HepG2 (cell line): ENCODE data around the gene ARHGAP19. TPM values are rescaled to one million over a fixed set of nuclear protein-coding genes. Genes with fewer than 3 reads are reported as not detected.
A peak's percentile ranks its signal among the peaks of the same experiment; 100 is the strongest.

Experiments
- EZH2 ChIP-seq: conservative IDR thresholded peaks from 2 replicates; pipeline ENCODE4 v1.6.1; 2012; ENCODE audit warnings: mild to moderate bottlenecking, low read depth, low read length, moderate library complexity
- HBP1 ChIP-seq: IDR thresholded peaks from 2 replicates; pipeline ENCODE4 v1.6.1; 2016; ENCODE audit warnings: low read depth, control low read depth
- KDM5A ChIP-seq: fragments of 200-600 bp; sonication (generic); IDR thresholded peaks from 2 replicates; pipeline ENCODE4 v1.7.0; 2018; ENCODE audit warnings: antibody characterized with exemption, mild to moderate bottlenecking, low read length, borderline replicate concordance
- MXI1 ChIP-seq: IDR thresholded peaks from 3 replicates; pipeline ENCODE4 v1.6.1; 2012; ENCODE audit warnings: low read depth, low read length, inconsistent platforms, borderline replicate concordance
- SATB2 ChIP-seq: sonication (generic); formaldehyde crosslinking; IDR thresholded peaks from 2 replicates; pipeline ENCODE4 v1.5.0; 2020; ENCODE audit warnings: missing genetic modification reagents
- TFE3 ChIP-seq: IDR thresholded peaks from 2 replicates; pipeline ENCODE4 v1.6.1; 2016
- ZMYM2 ChIP-seq: sonication (generic); formaldehyde crosslinking; IDR thresholded peaks from 2 replicates; pipeline ENCODE4 v1.8.0; 2022; ENCODE audit warnings: mild to moderate bottlenecking, missing genetic modification reagents
- ZNF121 ChIP-seq: sonication (generic); formaldehyde crosslinking; IDR thresholded peaks from 2 replicates; pipeline ENCODE4 v1.5.0; 2020; ENCODE audit warnings: mild to moderate bottlenecking, missing genetic modification reagents
- ZNF788 ChIP-seq: sonication (generic); formaldehyde crosslinking; IDR thresholded peaks from 2 replicates; pipeline ENCODE4 v1.5.0; 2020; ENCODE audit warnings: mild to moderate bottlenecking, missing genetic modification reagents, borderline replicate concordance
- ZNF839 ChIP-seq: sonication (generic); formaldehyde crosslinking; IDR thresholded peaks from 2 replicates; pipeline ENCODE4 v1.4.0; 2020; ENCODE audit warnings: missing genetic modification reagents, mild to moderate bottlenecking, borderline replicate concordance
- polyA plus RNA-seq, 8 experiments: library from polyadenylated mRNA; depleted of rRNA in 3 of 8; stranded (reverse) in 7 of 8; unstranded in 1 of 8; fragments of >200 nt; fragmentation: Illumina TruSeq in 4 of 8; extraction: Trizol in 4 of 8; gene quantifications; 2 replicates each; pipeline versions ENCODE4 v1.2.1 to v1.2.3, GENCODE V29; 2011 to 2016; ENCODE audit warnings: low read depth in 4 of 8, missing spikeins in 1 of 8, mixed read lengths in 1 of 8; ENCODE audit not compliant: insufficient read depth in 1 of 8
- total RNA-seq, 5 experiments: library from RNA; depleted of rRNA; stranded (reverse); fragments of >200 nt; fragmentation: Illumina TruSeq; extraction: Trizol; gene quantifications; 2 replicates each; pipeline ENCODE4 v1.2.3, GENCODE V29; 2016; ENCODE audit warnings: low read depth in 1 of 5
- TF ChIP-seq, protein P1 (sequence below): sonication (generic); formaldehyde crosslinking; IDR thresholded peaks from 2 replicates; pipeline ENCODE4 v1.4.0; 2020; ENCODE audit warnings: mild to moderate bottlenecking, missing genetic modification reagents
- TF ChIP-seq, protein P2 (sequence below): sonication (generic); formaldehyde crosslinking; IDR thresholded peaks from 2 replicates; pipeline ENCODE4 v1.4.0; 2020; ENCODE audit warnings: missing genetic modification reagents, borderline replicate concordance

ARHGAP19 gene
- total and polyA plus RNA-seq, 2 of the 13 experiments (the other 11 are each of a cell fraction or from before 2014, with no cell fraction given) = 7.6 to 10.0 TPM

GRCh38 chr10:97328646-97329453 lies 36.4 kb upstream of the ARHGAP19 start (continued):
- TF ChIP-seq, protein P1, sequence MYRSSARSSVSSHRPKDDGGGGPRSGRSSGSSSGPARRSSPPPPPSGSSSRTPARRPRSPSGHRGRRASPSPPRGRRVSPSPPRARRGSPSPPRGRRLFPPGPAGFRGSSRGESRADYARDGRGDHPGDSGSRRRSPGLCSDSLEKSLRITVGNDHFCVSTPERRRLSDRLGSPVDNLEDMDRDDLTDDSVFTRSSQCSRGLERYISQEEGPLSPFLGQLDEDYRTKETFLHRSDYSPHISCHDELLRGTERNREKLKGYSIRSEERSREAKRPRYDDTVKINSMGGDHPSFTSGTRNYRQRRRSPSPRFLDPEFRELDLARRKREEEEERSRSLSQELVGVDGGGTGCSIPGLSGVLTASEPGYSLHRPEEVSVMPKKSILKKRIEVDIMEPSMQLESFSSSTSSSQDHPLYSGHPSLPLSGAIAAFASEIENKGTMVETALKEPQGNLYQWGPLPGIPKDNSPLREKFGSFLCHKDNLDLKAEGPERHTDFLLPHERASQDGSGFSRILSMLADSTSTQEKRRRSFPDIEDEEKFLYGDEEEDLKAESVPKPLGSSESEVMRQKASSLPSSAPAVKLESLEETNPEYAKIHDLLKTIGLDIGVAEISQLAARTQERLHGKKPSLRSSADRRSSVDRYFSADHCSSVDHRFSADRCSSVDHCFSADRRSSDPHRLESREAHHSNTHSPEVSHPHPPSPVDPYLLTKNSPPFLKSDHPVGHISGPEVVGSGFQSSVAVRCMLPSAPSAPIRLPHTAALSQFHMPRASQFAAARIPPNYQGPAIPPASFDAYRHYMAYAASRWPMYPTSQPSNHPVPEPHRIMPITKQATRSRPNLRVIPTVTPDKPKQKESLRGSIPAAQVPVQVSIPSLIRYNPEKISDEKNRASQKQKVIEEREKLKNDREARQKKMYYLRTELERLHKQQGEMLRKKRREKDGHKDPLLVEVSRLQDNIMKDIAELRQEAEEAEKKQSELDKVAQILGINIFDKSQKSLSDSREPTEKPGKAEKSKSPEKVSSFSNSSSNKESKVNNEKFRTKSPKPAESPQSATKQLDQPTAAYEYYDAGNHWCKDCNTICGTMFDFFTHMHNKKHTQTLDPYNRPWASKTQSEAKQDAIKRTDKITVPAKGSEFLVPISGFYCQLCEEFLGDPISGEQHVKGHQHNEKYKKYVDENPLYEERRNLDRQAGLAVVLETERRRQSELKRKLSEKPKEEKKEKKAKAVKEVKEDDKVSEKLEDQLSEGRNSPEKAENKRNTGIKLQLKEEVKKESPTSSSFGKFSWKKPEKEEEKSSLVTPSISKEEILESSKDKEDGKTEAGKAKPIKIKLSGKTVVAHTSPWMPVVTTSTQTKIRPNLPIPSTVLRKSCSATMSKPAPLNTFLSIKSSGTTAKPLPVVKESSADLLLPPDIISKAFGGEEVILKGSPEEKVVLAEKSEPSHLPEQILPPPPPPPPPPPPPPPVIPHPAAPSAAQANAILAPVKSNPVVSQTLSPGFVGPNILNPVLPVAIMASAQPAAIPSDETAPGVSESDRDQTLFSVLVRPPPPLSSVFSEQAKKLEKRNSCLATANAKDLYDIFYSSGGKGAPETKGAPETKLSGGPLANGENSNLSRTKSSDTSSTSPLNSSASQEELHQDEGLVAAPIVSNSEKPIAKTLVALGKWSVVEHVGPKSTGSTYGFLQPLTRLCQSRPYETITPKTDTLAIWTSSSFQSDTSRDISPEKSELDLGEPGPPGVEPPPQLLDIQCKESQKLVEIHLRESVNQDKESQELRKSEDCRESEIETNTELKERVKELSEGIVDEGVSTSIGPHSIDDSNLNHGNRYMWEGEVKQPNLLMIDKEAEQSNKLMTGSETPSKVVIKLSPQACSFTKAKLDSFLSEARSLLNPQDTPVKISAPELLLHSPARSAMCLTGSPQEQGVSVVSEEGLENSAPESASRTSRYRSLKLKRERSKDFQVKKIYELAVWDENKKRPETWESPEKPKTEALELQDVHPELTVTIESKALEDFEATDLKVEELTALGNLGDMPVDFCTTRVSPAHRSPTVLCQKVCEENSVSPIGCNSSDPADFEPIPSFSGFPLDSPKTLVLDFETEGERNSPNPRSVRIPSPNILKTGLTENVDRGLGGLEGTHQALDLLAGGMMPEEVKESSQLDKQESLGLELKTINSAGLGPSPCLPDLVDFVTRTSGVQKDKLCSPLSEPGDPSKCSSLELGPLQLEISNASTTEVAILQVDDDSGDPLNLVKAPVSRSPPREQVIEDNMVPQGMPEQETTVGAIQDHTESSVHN = no peak
- TF ChIP-seq EZH2 = no peak
- TF ChIP-seq, protein P2, sequence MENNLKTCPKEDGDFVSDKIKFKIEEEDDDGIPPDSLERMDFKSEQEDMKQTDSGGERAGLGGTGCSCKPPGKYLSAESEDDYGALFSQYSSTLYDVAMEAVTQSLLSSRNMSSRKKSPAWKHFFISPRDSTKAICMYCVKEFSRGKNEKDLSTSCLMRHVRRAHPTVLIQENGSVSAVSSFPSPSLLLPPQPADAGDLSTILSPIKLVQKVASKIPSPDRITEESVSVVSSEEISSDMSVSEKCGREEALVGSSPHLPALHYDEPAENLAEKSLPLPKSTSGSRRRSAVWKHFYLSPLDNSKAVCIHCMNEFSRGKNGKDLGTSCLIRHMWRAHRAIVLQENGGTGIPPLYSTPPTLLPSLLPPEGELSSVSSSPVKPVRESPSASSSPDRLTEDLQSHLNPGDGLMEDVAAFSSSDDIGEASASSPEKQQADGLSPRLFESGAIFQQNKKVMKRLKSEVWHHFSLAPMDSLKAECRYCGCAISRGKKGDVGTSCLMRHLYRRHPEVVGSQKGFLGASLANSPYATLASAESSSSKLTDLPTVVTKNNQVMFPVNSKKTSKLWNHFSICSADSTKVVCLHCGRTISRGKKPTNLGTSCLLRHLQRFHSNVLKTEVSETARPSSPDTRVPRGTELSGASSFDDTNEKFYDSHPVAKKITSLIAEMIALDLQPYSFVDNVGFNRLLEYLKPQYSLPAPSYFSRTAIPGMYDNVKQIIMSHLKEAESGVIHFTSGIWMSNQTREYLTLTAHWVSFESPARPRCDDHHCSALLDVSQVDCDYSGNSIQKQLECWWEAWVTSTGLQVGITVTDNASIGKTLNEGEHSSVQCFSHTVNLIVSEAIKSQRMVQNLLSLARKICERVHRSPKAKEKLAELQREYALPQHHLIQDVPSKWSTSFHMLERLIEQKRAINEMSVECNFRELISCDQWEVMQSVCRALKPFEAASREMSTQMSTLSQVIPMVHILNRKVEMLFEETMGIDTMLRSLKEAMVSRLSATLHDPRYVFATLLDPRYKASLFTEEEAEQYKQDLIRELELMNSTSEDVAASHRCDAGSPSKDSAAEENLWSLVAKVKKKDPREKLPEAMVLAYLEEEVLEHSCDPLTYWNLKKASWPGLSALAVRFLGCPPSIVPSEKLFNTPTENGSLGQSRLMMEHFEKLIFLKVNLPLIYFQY (CRISPR knock-in tag) = no peak
- no peak for TF ChIP-seq ZNF839 (CRISPR knock-in tag)
- TF ChIP-seq ZMYM2 (CRISPR knock-in tag) = no peak
- TF ChIP-seq MXI1 = no peak
- no peak for TF ChIP-seq KDM5A
- 0 out of 2 replicates have a peak, but pooled peaks have one; percentile 41 for TF ChIP-seq HBP1 (CRISPR knock-in tag)
- TF ChIP-seq TFE3 (CRISPR knock-in tag) = no peak
- no peak for TF ChIP-seq ZNF788 (CRISPR knock-in tag)
- TF ChIP-seq ZNF121 (CRISPR knock-in tag) = no peak
- TF ChIP-seq SATB2 (CRISPR knock-in tag) = no peak
